GM19397 (cell line): ENCODE results near the gene DUSP7.

ENCODE experiments used
- ATAC-seq: cut with Tn5 transposase; IDR thresholded peaks from one replicate; pipeline ENCODE4 v1.9.1; 2021; ENCODE audit warnings: mild to moderate bottlenecking, moderate library complexity; ENCODE audit not compliant: unreplicated experiment

DUSP7 gene

DNA sequence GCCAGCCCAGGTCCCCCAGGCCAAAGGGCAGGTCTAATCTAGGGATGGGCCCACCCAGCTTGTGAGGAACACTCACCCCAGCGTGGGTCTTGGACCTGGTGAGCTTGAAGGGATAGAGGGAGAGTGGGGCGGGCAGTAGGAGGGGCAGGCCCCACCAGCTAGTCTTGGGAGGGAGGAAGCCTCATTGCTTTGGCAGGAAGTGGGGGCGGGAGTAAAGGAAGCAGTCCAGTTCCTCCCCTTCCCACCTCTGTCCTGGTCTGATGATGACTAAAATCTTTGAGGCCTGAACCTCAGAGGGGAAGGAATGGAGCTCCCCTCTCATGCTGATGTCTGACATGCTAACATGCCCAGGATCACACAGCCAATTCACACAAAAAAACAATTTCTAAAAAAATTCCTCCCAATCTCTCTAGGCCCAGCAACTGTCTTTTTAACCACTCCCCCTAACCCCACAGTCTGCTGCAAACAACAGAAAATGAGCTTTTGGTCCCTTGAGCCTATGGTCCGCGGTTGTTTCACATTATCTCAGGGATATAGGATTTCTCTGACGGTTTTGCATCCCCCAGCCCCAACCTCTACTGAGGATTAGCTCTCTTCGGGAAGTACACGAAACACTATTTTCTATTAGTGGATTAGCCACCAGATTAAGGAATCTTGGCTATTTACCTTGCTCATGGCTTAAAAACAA, 30.7 kb upstream of the DUSP7 start:
- ATAC-seq = no peak

DNA sequence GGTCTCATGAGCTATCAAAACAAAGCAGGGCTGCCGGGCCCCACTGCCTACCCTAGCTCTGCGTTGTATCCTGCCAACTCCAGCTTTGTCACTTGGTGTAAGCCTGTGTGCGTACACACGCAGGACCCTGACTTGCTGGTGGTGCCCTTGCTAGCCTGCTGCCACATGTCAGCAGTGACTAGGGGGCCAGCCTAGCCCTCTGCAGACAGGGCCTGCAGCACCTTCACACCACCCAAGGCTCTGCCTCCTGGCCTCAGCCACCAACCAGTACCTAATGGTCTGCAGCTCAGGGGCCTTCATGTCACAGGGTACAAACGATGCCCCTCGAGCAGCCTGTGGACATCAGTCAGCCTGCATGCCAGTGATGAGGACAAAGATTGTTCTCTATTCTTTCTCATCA, 30.1 kb upstream of the DUSP7 start:
- ATAC-seq = no peak

DNA sequence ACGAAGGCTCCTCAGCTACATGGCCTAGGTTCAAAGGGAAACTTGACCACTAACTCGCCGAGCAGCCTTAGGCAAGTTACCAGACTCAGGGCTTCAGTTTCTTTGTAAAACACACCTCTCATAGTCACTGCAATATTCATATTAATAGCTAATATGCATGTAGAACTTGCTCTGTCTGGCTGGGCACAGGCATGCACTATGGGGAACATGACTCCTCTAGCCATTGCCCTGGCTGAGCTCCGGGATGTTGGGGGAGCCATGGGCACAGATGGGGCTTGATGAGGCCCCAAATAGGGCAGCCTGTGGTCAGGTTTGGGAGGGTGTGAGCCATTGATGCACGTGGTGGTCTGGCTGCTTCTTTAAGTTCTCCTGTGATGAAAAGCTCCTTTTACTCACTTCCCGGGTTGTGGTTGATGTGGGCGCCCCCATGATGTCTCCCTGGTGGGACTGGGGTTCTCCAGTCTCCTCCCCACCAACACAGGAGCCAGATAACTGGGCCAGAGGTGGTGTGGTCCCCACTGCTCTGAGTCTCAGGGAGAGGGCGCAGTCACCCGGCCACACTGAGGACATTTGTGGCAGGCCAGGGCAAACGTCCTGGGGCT, 29.4 kb upstream of the DUSP7 start:
- ATAC-seq = no peak

DNA sequence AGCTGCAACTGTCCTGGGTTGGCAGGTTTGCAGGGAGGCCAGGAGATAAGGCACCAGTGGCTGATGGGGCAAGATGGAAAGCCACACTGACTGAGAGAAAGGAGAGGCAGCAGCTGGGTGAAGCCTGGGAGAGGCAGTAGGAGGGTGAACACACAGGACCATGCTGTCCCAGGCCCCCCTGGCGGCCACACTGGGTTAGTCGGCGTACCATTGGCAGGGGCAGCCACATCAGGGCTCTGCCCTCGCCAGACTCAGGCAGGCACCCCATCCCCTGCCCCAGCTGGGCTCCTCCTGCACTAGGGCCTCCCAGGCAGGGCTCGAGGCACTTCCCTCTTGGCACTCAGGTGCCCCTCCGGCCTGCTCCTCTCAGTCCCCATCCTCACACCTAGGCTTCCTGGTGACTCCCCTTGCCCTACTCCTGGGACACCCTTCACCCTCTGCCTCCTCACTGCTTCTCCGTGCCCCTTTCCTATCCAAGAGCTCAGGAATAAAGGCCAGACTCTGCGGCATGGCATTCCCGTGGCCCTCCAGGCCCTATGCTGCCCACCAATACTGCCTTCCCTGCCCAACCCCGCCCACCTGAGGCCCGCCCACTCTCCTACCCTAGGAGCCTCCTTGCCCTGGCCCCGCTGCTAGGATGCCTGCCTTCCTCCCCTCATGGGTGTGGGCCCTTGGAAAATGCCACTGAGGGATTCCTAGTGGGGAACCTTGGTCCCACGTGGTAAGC, 28.7 kb upstream of the DUSP7 start:
- ATAC-seq = no peak

DNA sequence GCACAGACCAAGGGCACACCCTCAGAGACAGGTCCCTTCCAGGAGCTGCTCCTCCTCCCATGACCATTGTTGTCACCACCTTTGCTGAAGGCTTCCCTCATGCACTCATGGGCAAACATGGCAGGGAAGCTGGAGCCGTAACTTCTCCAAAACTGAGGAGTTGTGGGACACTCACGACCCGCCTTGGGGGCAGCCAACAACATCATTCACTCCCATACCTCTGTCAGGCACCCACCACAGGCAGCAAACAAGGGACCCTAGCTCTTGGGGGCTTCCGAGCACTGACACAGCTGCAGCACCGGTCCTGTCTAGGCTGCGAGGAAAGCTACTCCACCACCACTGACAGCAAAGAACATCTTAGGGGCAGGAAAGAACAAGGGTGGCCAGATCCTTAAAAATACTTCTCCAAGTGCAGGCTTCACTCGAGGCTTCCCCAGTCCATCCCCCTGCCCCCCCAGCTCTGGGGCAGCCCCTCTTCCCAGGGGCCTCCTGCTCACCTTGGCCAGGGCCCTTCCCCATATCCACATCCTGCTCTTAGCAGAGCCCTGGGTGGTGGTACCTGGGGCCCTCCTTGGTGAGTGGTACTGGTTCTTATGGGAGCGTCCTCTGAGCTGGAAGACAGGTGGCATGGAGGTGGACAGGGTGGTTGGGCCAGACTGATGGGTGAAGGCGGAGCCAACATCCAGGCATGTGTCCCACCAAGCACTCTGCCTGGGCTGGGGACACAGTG, 28.0 kb upstream of the DUSP7 start:
- no peak for ATAC-seq

DNA sequence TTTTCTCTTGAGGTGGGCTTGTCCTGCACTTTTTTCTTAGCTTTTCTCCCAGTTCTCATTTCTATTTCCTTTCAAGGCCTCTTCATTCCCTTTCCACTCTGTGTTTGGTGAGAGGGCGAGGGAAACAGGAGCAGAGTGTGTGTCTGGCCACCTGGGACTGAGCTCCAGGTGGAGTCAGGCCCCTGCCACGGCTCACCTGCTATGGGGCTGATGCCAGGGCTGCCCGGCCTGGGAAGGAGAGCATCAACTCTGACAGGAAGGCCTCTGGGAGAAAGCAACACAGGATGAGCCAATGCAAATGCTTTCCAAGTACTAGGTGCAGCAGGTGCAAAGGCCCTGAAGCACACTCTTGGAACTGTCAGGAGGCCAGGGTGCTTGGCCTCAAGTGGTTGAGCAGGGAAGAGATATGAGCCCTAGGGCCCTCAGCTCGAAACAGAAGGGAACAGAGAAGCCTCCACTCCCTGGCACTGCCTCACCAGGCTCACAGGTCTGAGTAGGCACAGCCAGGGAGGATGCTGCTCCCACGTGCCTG, 27.3 kb upstream of the DUSP7 start:
- no peak for ATAC-seq

DNA sequence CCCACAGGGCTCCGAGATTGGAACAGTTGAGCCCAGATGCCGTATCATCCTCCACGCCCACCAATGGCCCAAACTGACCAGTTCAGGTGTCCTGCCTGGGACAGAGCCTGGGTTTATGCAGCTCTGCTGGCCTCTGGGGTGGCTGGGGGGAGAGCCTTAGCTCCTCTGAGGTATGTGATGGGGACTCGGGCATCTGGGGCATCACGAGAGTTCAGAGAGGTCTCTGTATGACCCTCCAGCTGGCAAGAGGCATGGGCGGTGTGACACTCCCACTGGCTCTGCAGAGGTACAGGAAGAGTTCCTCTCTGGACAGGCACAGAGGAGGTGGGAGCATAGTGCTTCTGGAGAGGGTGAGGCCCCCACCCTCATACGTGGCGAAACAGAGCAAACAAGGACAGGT, 26.6 kb upstream of the DUSP7 start:
- ATAC-seq = no peak

DNA sequence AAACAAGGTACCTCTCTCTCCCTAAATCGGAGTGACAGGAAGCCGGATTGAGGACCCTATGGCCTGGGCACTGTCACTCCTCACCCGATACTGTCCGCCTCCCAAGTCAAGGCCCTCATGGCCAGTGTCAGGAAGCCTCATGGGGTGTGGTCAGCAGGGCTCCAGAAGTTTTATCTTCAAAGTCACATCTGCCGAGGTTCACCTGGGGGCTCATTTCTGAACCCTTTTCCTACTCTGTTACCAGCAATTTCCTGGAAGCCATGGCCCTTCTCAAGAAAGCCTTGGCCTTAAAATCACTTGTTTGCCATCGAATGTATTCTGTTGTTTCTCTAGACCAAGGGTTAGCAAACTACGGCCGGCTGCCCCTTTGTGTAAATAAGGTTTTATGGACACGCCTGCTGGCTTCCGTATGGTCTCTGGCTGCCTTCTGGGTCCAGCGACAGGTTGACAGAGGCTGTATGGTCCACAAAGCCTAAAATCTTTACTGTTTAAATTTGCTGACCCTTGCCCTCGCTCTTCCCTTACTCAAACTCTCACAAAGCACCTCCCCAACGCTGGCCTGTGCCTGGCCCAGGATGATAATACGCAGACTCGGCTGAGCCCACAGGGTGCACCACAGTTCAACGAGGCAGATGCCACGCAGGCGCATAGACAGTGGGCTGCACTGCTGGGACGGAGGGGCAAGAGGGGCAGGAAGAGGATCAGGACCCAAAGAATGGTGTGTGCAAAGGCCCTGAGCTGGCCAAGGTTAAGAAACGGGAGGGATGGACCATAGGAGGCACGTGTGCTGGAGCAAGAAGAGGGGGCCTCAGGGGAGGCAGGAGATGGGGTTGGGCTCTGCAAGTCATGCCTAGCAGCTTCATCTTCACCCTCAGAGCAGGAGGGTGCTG, 24.7 kb upstream of the DUSP7 start:
- no peak for ATAC-seq

DNA sequence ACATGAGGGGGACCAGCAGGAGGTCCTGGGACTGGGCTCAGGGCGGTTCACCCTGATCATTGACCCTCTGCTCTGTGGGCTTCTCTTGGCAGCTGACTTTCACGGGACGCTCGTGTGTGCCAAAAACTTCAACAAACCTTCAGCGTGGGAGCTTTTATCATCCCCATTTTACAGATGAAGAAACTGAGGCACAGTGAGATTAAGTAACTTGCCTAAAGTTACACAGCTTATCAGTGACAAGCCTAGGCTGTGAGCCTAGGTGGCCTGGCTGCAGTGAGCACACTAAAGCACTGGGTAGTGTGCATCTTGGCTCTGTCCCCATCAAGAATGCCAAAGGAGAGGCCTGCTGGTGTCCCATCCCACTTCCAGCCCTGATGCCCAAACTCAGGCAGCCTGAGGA, 23.6 kb upstream of the DUSP7 start:
- no peak for ATAC-seq

DNA sequence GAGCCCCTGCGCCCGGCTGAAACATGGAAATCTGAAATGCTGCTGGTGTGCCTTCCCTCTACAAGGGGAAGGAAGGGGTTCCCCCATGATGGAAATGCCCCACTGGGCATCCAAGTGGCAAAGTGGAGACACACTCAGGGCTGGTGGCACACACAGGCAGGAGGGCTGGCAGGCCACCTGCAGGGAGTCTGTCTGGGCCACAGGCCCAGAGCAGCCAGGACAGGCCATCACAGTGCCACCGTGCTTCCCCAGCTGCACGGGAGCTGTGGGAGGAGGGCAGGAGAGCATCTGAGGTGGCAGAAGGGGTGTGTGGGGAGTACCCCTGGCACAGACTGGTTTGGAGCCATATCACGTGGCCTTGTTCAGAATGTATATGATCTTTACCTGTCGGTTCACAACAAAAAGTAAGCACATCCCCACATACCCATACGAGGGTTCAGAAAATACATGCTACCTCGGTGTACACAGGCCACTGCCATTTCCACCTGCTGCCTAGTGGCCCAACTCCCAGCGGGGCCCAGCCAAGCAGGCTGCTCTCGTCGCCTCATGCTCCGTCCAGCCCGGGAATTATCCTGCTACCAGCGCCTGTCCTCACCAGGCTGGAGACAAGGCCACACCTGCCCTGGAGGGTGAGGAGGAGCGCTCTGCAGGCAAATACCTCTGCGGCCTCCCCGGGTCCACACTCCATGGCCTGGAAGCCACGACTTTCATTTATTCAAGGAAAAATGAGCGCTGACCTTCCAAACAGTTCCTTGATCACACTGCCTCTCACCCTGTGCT, 22.6 kb upstream of the DUSP7 start:
- no peak for ATAC-seq

DNA sequence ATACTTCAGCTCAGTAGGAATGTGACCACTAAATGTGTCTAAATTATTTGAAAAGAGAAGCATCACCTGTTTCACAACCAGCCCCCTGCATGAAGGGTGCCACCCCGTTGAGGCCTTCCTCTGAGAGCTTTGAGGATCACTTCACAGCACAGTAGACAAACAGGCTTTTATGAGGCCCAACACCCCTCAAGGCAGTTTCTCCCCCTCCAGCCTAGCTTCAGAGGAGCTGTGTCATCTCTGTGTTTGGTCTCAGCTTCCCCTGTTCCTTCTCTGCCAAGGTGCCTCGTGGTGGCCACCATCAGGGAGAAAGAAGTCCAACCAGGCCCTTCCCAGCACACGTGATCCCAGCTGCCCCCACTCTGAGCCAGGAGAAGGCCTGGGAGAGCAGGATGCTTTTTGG, 21.6 kb upstream of the DUSP7 start:
- no peak for ATAC-seq

DNA sequence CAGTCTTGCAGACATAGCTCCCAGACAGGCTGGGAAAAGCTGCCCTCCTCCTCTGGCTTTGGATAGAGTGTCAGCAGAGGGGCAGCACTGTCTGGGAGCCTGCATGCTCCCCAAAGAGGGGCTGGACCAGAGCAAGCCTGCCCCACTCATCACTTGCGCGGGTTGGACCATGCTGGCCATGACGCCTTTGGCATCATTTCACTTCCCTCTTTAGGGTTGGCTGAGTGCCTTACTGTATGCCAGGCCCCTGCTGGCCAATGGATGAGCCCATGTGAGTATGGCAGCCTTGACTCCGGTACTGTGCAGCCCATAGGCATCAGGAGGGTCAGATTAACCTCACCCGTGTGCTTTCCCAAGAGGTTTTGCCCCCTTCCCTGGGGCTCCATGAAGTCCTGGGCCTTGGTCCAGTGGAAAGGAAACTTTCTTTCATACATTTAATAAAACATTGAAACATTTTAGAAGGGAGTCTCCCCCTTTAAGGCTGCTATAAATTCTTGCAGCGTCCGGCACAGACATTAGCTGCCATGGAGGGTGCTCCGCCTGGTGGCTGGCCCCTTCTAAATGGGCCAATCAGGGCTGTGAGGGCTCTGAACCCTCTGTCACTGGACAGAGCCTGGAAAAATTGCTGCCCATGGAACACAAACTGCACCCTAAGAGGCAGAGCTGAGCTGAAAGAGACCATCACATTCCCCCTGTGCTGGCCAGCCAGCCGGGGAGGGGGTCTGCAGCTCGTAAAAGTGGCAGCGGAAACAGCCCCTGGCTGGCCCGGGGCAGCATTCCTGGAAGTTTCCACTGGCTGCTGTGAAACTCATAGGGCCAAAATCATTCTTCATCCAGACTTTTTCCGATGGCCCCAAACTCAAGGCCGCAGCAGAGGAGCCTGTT, 20.8 kb upstream of the DUSP7 start:
- no peak for ATAC-seq

DNA sequence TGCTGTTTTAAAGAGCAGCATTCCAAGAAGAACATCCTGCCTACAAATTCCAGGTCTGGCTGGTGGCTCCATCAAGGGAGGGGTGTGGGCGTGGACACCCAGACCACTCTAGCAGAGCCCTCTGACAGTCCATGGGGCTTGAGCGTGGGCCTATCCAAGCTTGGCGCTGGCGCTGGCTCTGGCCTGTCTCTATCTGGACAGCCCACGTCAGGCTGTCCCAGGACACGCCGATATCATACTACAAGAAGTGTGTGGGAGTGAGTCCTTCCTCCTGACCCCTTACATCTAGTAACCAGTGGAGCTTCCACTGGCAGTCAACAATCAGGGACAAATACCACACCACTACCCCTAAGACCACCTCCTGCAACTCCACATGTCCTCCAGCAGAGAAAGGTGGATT, 17.1 kb upstream of the DUSP7 start:
- ATAC-seq = no peak

DNA sequence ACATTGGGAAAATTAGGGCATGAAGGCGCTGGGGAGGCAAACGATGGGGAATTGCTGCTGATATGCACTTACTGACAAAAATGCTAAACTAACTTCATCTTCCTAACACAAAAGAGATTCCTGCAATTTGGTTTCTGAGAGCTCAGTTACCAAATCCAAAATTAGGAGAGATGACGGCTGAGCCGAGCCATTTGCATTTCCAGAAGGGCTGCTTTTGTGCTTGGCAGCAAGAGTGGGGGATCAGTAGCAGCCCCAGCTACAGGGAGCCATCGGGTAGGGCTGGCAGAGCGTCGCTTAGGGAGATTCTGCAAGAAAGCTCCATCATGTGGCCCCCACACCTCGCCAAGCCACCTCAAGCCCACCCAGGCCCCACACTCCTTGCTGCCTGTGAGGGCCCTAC, 16.1 kb upstream of the DUSP7 start:
- no peak for ATAC-seq

DNA sequence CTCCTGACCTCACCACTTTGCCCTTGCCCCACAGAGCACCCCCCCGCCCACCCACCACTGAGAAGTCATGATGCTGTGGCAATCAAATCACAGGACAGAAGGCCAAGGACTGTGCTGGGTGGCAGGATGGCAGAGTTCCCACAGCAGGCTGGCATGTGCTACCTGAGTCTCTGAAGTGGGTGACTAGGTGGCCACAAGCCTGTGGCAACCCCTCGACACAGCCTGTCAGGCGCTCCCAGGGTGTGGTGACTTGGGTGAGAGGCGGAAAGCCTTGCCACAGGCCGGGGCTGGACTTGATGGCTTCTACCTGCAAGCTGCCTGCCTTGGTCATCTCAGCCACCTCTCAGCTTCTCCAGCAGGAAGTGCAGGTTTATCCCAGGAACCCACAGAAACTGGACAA, 15.6 kb upstream of the DUSP7 start:
- no peak for ATAC-seq

DNA sequence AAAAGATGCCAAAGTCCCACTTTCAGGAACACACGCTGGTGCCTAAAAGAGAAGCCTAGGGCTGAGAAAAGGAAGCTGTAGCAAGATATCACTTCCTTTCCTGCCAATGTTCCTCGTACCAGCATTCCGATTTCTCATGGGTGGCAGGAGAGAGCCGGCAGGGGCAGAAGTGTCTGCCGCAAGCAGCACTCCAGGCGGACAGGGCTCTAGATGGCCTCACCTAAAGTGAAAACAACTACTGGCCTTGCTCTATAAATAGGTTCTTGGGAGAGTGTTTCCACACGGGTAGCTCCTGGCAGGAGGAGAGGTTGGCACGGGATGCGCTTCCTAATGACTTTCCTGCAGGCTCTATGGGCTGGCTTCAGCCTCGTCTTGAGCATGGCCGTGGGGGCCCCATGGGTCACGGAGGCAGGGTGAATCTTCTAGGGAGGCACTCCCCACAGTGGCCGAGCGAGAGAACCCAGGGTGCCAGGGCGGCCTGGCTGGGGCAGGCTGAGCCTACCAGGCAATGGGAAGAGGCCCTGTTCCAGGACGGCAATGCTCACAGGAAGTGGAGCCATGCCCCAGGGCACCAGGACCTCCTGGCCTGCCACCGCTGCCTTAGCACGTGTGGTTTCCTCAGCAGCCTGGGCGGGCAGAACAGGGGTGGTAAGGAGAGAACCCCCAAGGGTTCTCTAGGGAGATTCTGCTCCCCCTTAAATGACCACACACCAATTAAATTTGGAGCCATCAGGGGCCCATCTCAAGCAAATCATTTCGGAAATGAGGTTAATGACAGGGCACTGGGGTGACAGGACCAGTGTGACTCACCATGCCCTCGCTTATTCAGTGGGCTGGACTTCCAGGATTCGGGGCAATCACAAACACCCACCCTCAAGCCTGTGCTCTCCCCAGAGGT, 14.6 kb upstream of the DUSP7 start:
- ATAC-seq = no peak

DNA sequence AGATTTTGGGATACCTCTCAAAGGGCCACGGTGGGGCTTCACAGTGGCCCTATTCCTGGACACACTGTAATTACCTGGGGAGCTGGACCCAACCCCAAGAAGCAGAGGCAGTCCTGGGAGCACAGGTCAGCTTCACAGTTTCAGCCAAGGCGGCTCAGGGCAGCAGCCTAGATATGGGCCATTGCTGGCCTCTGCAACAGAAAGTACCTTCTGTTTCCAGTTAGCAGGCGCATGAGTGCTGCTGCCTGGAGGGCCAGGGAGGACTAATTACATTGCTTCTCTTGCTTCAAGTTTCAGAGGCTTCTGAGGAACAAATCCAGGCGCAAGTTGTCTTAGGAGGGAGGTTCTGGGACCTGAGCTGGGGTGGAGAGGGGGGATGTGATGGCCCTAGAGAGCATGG, 13.5 kb upstream of the DUSP7 start:
- ATAC-seq = no peak

DNA sequence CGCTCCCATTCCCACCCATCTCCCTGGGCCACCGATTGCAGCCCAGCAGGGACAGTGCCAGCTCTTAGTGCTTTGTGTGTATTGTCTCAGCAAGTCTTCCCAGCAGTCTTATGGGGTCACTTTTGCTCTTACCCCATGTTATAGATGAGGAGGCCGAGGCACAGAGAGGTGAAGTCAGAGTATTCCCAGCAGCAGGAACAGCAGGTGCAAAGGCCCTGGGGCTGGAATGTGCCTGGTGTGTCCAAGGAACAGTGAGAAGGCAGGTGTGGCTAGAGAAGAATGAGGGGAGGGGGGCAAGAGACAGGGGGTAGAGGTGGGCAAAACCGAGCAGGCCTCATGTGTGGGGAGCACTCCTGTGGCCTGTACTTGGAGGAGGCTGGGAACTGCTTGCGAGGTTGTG, 12.8 kb upstream of the DUSP7 start:
- no peak for ATAC-seq
